ENCODE results near the gene B3GAT1. TPM values are rescaled to one million over a fixed set of nuclear protein-coding genes. Genes with fewer than 3 reads are reported as not detected.

The B3GAT1 gene
- total and polyA plus RNA-seq, 2 donors (not counting 1 experiment from before 2014, with no cell fraction given), result 0.06 TPM; not detected in 1

- H3K9me3 ChIP-seq (ENCODE audit: control extremely low read depth in 1 of 3, control insufficient read depth in 2 of 3, insufficient read depth in 1 of 3, low read length in 2 of 3), result no peaks in the 10 kb centered on the region
- Mint-ChIP-seq H3K4me3 (no peak overlapping the region), H3K27me3 (peaks cover 22% of the 10 kb centered on the region), H3K9me3 (ENCODE audit: insufficient read depth) (no peaks in the 10 kb centered on the region), H3K27ac (no peak overlapping the region), H3K4me1 (no peaks in the 10 kb centered on the region)
- no peak overlapping the region for H3K9ac ChIP-seq (ENCODE audit: low read length)
- peaks cover 0 to 5% (median 0%) of the 10 kb centered on the region in 4 experiments for H3K27me3 ChIP-seq (replicated peaks in 1 of 4; ENCODE audit: control extremely low read depth in 1 of 4, control insufficient read depth in 3 of 4, insufficient read depth in 4 of 4, low read length in 3 of 4)
- H2AFZ ChIP-seq (ENCODE audit: insufficient read depth, low read depth, low read length, poor library complexity, severe bottlenecking), result no peak overlapping the region
- H4K20me1 ChIP-seq (ENCODE audit: control insufficient read depth, insufficient read depth, low read length, poor library complexity, severe bottlenecking), result no peaks in the 10 kb centered on the region
- no peaks in the 10 kb centered on the region for H3K36me3 ChIP-seq (replicated peaks in 1 of 2; ENCODE audit: control extremely low read depth in 1 of 2, control insufficient read depth in 1 of 2, extremely low read depth in 1 of 2, insufficient read depth in 2 of 2, low read length in 1 of 2)
- H3K4me3 ChIP-seq (ENCODE audit: control extremely low read depth in 1 of 5, extremely low read depth in 1 of 5, insufficient read depth in 1 of 5, low read depth in 2 of 5, low read length in 4 of 5), result no peak overlapping the region
- DNase-seq (no peak), ATAC-seq (ENCODE audit: low read depth) (no peak)
- H3K4me2 ChIP-seq (replicated peaks; ENCODE audit: low read depth, low read length, poor library complexity, severe bottlenecking), result no peak overlapping the region
- CTCF ChIA-PET, result no interaction called here
- POLR2A ChIA-PET, result no interaction called here
- WGBS (ENCODE audit: insufficient coverage), result 91% methylated on average over 10 of the region's 10 CpGs
- intact Hi-C loops (cut with micrococcal nuclease), result no loop called here
- H3K27ac ChIP-seq (ENCODE audit: low read length in 2 of 2), result no peak overlapping the region
- H3K79me2 ChIP-seq (ENCODE audit: control insufficient read depth, insufficient read depth, low read length), result no peaks in the 10 kb centered on the region
- no peaks in the 10 kb centered on the region for H3K4me1 ChIP-seq (ENCODE audit: control insufficient read depth in 2 of 2, insufficient read depth in 2 of 2, low read length in 2 of 2)
- no peak for TF ChIP-seq CTCF (IDR thresholded peaks at IDR 0.05)
Observed at GRCh38 chr11:134423106-134423505, 11.1 kb upstream of the B3GAT1 start.

GRCh38 chr11:134417871-134418840 is 6.1 kb upstream of the B3GAT1 start:
- Histone ChIP-seq H3K27me3 (replicated peaks in 1 of 4; ENCODE audit: control extremely low read depth in 1 of 4, control insufficient read depth in 3 of 4, insufficient read depth in 4 of 4, low read length in 3 of 4) (peaks cover 0 to 24% (median 4%) of the 10 kb centered on the region in 4 experiments), H3K27ac (ENCODE audit: low read length in 2 of 2) (no peak overlapping the region), H3K9me3 (ENCODE audit: control extremely low read depth in 1 of 3, control insufficient read depth in 2 of 3, insufficient read depth in 1 of 3, low read length in 2 of 3) (peaks cover 0 to 8% (median 0%) of the 10 kb centered on the region in 3 donors), H4K20me1 (ENCODE audit: control insufficient read depth, insufficient read depth, low read length, poor library complexity, severe bottlenecking) (no peaks in the 10 kb centered on the region), H3K4me3 (ENCODE audit: control extremely low read depth in 1 of 5, extremely low read depth in 1 of 5, insufficient read depth in 1 of 5, low read depth in 2 of 5, low read length in 4 of 5) (no peak overlapping the region), H3K79me2 (ENCODE audit: control insufficient read depth, insufficient read depth, low read length) (no peaks in the 10 kb centered on the region), H3K4me2 (replicated peaks; ENCODE audit: low read depth, low read length, poor library complexity, severe bottlenecking) (no peak overlapping the region), H2AFZ (ENCODE audit: insufficient read depth, low read depth, low read length, poor library complexity, severe bottlenecking) (no peak overlapping the region), H3K9ac (ENCODE audit: low read length) (no peak overlapping the region), H3K36me3 (replicated peaks in 1 of 2; ENCODE audit: control extremely low read depth in 1 of 2, control insufficient read depth in 1 of 2, extremely low read depth in 1 of 2, insufficient read depth in 2 of 2, low read length in 1 of 2) (no peaks in the 10 kb centered on the region), H3K4me1 (ENCODE audit: control insufficient read depth in 2 of 2, insufficient read depth in 2 of 2, low read length in 2 of 2) (peaks cover 0 to 10% of the 10 kb centered on the region in 2 donors)
- intact Hi-C loops (cut with micrococcal nuclease), result no loop called here
- H3K27ac Mint-ChIP-seq, result no peak overlapping the region
- peaks cover 40% of the 10 kb centered on the region for H3K27me3 Mint-ChIP-seq
- DNase-seq (no peak), ATAC-seq (ENCODE audit: low read depth) (no peak)
- CTCF ChIA-PET, result no interaction called here
- WGBS (ENCODE audit: insufficient coverage), result 69% methylated on average over 11 of the region's 14 CpGs
- H3K4me3 Mint-ChIP-seq, result no peak overlapping the region
- TF ChIP-seq EZH2 (IDR thresholded peaks at IDR 0.05; ENCODE audit: borderline replicate concordance, insufficient read depth, low read depth, low read length, poor library complexity, severe bottlenecking), result no peak
- POLR2A ChIA-PET, result no interaction called here
- H3K4me1 Mint-ChIP-seq, result peaks cover 18% of the 10 kb centered on the region
- H3K9me3 Mint-ChIP-seq (ENCODE audit: insufficient read depth), result no peaks in the 10 kb centered on the region

Measured in B cell (primary cell).